Retinal pigment epithelial cell (primary cell): ENCODE results near the gene IL7R.
"Not testable (repeated sequence)": the region's sequence is repeated elsewhere in the genome, so short reads cannot be mapped to it uniquely, and the experiment has no call there.

Experiments
- DNase-seq: peaks from one replicate; pipeline ENCODE4 v3.0.0-alpha.2; 2010; ENCODE audit warnings: low read depth
- H3K4me3 ChIP-seq: 2 replicates; pipeline ENCODE4 v1.5.1; 2011; ENCODE audit warnings: mild to moderate bottlenecking, low read length, control low read depth, moderate library complexity
- TF ChIP-seq, protein P1 (sequence below): conservative IDR thresholded peaks from 2 replicates; pipeline ENCODE4 v1.5.1; 2011; ENCODE audit warnings: low read depth, low read length, control low read depth, inconsistent platforms

Gene IL7R

DNA sequence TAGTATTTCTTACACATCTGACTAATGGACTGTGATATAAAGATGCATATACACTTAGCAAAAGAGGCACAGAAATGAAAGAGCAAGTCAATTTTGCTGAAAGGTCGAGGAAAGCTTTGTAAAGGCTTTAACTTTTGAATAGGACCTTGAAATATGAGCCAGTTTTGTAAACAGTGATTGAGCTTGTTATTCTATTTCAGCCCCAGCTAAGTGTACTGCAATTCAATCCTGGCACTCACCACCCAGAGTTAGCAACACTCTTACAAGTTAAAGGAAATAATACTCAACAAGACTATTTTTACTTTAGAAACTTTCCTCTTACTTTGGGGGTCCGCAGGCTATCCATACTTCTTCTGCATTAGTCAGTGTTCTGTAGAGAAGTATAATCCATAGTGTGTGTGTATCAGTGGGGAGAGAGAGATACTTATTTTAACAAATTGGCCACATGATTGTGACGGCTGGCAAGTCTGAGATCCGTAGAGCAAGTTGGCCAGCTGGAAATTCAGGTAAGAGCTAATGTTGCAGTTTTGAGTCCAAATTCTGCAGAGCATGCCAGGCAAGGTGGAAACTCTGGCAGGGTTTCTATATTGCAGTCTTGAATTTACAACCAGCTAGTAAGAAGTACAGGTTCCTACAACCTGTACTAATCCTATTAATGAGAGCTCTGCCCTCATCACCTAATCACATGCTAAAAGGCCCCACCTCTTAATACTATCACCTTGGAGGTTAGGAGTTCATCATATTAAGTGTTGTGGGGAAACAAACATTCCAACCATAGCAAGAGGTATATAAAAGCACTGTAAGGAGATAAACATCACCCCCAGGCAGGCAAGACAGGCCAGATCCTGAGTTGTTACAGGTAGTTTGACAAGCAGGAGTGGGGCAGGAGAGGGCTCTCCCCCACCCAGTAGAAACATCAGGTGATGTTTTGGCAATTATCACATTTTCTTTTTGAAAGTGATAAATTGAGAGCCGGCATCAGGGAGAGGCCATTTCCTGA, 33.6 kb downstream of the IL7R start:
- TF ChIP-seq, protein P1, sequence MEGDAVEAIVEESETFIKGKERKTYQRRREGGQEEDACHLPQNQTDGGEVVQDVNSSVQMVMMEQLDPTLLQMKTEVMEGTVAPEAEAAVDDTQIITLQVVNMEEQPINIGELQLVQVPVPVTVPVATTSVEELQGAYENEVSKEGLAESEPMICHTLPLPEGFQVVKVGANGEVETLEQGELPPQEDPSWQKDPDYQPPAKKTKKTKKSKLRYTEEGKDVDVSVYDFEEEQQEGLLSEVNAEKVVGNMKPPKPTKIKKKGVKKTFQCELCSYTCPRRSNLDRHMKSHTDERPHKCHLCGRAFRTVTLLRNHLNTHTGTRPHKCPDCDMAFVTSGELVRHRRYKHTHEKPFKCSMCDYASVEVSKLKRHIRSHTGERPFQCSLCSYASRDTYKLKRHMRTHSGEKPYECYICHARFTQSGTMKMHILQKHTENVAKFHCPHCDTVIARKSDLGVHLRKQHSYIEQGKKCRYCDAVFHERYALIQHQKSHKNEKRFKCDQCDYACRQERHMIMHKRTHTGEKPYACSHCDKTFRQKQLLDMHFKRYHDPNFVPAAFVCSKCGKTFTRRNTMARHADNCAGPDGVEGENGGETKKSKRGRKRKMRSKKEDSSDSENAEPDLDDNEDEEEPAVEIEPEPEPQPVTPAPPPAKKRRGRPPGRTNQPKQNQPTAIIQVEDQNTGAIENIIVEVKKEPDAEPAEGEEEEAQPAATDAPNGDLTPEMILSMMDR: no peak

DNA sequence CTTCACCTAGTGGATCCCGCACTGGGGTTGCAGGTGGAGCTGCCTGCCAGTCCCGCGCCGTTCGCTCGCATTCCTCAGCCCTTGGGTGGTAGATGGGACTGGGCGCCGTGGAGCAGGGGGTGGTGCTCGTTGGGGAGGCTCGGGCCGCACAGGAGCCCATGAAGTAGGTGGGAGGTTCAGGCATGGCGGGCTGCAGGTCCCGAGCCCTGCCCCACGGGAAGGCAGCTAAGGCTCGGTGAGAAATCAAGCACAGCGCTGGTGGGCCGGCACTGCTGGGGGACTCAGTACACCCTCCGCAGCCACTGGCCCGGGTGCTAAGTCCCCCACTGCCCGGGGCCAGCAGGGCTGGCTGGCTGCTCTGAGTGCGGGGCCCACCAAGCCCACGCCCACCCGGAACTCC, 36.1 kb downstream of the IL7R start:
- DNase-seq, H3K4me3 ChIP-seq: not testable (repeated sequence)

More for the DNA sequence above, 33.6 kb downstream of the IL7R start:
- no peak for DNase-seq
- no peak overlapping the region for H3K4me3 ChIP-seq

DNA sequence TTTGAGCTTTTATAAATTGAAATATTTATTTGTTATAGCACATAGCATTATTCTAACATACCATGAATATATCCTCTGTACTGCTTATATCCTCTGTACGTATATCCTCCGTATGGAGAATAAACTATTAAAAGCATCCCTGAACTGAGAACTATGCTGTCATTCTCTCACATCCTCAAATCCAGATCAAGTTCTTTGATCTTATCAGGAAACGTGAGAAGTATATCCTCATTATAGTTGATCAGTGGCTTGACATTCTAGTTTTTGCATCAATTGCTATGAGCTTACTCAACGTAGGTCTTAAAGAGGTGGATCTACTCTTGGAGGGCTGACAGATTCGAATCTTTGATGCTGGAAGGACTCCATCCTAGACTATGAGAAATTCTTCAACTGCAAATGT, 37.4 kb downstream of the IL7R start:
- no peak overlapping the region for H3K4me3 ChIP-seq
- TF ChIP-seq, protein P1: no peak
- DNase-seq: no peak

DNA sequence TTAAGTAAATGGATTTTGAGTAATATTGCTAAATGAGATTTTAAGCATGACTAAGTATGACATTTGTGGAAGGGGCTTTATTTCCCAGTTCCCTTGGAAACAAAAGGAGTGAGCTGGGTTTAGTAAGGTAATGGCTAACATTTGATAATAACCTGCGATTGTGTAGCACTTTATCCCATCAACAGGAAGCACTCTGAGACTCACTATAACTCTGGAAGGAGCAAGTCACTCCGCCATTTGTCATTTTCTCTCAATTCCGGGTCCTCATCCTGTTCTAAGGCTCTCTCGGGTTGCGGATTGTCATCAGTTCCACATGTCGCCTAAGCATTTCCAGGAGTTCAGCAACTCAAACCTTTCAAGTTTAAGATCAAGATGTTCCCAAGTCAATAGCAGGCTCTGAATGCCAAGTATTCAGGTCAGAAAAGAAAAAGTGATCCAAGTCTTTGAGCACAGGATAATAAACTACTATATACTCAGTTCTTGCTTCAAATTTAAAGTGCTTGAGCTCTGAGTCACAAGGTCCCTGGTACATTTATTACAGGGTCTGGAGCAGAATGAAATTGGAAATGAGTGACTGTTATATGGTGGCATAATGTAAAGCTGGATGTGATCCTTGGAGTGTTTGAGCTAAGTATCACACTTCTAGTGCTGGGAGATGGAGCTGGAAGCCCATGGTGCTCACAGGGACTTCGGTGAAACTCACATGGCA, 42.4 kb downstream of the IL7R start:
- TF ChIP-seq, protein P1: no peak
- no peak for DNase-seq
- no peak overlapping the region for H3K4me3 ChIP-seq

DNA sequence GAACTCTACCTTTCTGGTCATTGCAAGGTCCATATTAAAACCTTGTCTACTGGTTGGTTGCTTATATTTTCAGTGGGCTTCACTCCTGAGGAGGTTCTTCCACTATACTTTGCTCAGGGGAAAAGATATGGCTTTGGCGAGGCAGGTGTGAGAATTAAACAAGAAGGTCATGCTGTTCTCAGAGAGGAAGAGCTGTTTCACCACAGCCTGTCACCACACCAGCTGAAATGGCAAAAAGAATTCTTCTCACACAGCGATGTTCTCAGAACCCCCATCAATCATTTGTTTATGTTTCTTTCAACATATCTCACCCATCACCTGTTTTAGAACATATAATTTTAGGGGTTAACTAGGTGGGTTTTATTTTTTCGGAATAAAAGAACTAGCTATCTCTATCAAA, 43.1 kb downstream of the IL7R start:
- no peak overlapping the region for H3K4me3 ChIP-seq
- TF ChIP-seq, protein P1: no peak
- DNase-seq: no peak

DNA sequence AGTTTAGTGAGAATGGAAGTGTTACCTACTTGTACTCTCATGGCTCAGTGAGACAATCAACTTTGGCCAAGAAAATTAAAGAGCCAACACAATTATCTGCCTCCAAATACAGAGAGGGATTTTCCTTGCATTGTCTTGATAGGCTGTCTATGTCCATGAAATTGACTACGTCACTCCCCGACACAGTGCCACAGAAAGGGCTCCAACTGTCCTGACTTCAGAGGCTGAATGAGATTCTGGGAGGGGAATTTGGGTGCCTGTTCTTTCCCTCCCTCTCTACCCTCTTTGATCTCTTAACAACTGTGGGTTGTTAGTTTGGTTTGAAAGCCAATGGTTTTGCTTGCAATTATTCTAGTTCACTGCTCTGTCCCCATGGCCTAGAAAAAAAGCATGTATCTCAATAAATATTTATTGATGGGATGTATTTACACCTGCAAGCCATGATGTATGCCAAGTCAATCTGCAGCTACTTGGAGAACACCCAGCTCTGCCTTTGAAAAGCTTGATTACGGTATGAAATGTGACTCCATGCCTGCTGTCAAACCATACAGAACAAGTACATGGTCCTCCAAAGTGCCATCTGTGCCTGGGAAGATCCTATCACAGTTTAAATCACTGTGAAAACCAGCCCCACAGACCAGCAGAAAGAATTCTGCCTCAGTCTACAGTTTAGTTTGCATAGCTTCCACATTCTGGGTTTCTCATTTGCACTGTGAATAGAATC, 44.4 kb downstream of the IL7R start:
- no peak for DNase-seq
- TF ChIP-seq, protein P1: no peak
- no peak overlapping the region for H3K4me3 ChIP-seq

DNA sequence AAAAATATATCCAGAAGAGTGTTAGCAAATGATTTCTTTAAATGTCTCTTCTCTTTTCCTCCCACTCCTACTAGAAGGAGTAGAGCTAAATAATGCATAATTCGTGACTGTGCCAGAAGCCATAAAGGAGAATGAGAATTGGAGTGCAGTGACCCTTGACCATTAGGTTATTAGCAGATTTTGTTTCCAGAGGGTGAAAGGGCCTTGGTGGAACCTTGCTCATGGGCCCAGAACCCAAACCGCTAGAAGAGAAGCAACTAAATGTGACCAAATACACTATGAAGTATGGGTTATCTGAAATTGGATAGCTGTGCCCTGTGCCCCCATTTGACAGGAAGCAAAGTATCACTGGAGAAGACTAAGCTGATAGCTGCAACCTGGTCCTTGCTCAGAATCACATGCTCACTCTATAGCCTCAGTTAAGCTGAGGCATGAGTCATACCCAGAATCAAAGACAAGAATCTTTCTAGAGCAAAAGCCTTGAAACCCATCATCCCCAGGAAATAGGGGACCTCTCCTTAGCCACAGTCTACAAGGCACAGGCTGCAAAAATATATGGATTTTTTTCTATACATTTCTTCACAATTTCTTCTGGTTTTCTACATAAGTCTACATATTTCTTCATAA, 45.5 kb downstream of the IL7R start:
- no peak for DNase-seq
- no peak overlapping the region for H3K4me3 ChIP-seq
- TF ChIP-seq, protein P1: no peak
